Progenitor cell of endocrine pancreas (in vitro differentiated cells): ENCODE data around the gene CAPN12. TPM values are rescaled to one million over a fixed set of nuclear protein-coding genes. Genes with fewer than 3 reads are reported as not detected.
"Not testable (repeated sequence)": the region's sequence is repeated elsewhere in the genome, so short reads cannot be mapped to it uniquely, and the experiment has no call there.

Experiments used
- DNase-seq: peaks from one replicate; pipeline ENCODE4 v3.0.0; 2021; ENCODE audit warnings: low spot score; ENCODE audit not compliant: unreplicated experiment
- H3K27ac Mint-ChIP-seq: 2 replicates; pipeline ENCODE4 v1.8.0; 2021; ENCODE audit warnings: mild to moderate bottlenecking, moderate library complexity, mixed read lengths
- H3K27me3 Mint-ChIP-seq: 2 replicates; pipeline ENCODE4 v1.8.0; 2021; ENCODE audit warnings: mixed read lengths
- H3K36me3 Mint-ChIP-seq: 2 replicates; pipeline ENCODE4 v1.8.0; 2022; ENCODE audit warnings: mixed read lengths; ENCODE audit not compliant: insufficient read depth
- H3K4me1 Mint-ChIP-seq: 2 replicates; pipeline ENCODE4 v1.8.0; 2021; ENCODE audit warnings: low read depth, mixed read lengths
- H3K4me3 Mint-ChIP-seq: 2 replicates; pipeline ENCODE4 v1.8.0; 2021; ENCODE audit warnings: low read depth, mild to moderate bottlenecking, moderate library complexity, mixed read lengths
- H3K9me3 Mint-ChIP-seq: 2 replicates; pipeline ENCODE4 v1.8.0; 2021; ENCODE audit warnings: low read depth, mixed read lengths
- total RNA-seq: library from RNA; stranded (reverse); gene quantifications from 2 replicates; pipeline ENCODE4 v1.2.1, GENCODE V29; 2021
- TF ChIP-seq, protein P1 (sequence below): fragments of 200-600 bp; sonication (generic); IDR thresholded peaks from one replicate; pipeline ENCODE4 v1.5.0; 2021; ENCODE audit warnings: antibody characterized with exemption, mild to moderate bottlenecking; ENCODE audit not compliant: unreplicated experiment

CAPN12 gene
- total RNA-seq, 1 donor from 2014 or later: 4.1 TPM

DNA sequence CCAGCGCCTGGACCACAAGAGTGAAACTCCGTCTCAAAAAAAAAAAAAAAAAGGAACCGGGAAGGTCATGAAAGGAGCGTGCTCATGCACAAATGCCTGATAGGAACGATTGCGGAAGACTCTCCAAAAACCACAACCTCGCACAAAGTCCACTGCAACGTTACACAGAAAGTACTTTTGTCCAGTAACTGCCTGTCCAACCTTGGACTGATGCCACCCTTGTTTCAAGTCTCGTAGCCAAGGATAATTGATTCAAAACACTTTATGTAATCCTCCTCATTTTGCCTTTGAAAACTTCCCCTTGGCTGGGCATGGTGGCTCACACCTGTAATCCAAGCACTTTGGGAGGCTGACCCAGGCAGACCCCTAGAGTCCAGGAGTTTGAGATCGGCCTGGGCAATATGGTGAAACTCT lies 15.3 kb upstream of the CAPN12 start:
- Mint-ChIP-seq H3K36me3 (no peaks in the 10 kb centered on the region), H3K9me3 (no peaks in the 10 kb centered on the region), H3K27ac (no peak overlapping the region), H3K4me3 (no peak overlapping the region), H3K4me1 (no peaks in the 10 kb centered on the region), H3K27me3 (no peaks in the 10 kb centered on the region)
- TF ChIP-seq, protein P1, sequence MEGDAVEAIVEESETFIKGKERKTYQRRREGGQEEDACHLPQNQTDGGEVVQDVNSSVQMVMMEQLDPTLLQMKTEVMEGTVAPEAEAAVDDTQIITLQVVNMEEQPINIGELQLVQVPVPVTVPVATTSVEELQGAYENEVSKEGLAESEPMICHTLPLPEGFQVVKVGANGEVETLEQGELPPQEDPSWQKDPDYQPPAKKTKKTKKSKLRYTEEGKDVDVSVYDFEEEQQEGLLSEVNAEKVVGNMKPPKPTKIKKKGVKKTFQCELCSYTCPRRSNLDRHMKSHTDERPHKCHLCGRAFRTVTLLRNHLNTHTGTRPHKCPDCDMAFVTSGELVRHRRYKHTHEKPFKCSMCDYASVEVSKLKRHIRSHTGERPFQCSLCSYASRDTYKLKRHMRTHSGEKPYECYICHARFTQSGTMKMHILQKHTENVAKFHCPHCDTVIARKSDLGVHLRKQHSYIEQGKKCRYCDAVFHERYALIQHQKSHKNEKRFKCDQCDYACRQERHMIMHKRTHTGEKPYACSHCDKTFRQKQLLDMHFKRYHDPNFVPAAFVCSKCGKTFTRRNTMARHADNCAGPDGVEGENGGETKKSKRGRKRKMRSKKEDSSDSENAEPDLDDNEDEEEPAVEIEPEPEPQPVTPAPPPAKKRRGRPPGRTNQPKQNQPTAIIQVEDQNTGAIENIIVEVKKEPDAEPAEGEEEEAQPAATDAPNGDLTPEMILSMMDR: no peak
- DNase-seq: no peak

DNA sequence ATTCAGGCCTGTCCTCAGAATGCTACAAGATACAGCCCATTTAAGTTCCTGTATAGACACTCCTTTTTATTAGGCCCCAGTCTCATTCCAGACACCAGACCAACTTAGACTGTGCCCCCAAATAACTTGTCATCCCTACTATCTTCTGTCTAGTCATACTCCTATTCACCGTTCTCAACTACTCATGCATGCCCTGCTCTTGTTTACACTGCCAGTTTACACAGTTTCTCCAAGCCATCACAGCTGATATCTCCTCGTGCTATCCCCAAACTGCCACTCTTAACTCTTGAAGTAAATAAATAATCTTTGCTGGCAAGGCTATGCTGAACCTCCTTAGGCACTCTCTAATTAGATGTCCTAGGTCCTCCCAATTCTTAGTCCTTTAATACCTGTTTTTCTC lies 9.9 kb upstream of the CAPN12 start:
- H3K4me3 Mint-ChIP-seq, H3K4me1 Mint-ChIP-seq, H3K36me3 Mint-ChIP-seq, H3K27ac Mint-ChIP-seq, DNase-seq, H3K9me3 Mint-ChIP-seq: not testable (repeated sequence)
- H3K27me3 Mint-ChIP-seq: peaks cover 15% of the 10 kb centered on the region

DNA sequence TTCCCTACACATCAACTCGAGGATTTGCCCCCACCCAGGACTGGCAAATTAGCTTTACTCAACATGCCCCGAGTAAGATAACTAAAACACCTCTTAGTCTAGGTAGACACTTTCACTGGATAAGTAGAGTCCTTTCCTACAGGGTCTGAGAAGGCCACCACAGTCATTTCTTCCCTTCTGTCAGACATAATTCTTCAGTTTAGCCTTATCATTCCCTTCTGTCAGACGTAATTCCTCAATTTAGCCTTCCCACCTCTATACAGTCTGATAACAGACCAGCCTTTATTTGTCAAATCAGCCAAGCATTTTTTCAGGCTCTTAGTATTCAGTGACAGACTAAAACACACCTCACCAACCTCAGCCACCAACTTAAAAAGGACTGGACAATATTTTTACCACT lies 9.5 kb upstream of the CAPN12 start:
- peaks cover 15% of the 10 kb centered on the region for H3K27me3 Mint-ChIP-seq
- not testable (repeated sequence) for DNase-seq, H3K36me3 Mint-ChIP-seq, H3K9me3 Mint-ChIP-seq, H3K4me1 Mint-ChIP-seq, H3K27ac Mint-ChIP-seq, H3K4me3 Mint-ChIP-seq

DNA sequence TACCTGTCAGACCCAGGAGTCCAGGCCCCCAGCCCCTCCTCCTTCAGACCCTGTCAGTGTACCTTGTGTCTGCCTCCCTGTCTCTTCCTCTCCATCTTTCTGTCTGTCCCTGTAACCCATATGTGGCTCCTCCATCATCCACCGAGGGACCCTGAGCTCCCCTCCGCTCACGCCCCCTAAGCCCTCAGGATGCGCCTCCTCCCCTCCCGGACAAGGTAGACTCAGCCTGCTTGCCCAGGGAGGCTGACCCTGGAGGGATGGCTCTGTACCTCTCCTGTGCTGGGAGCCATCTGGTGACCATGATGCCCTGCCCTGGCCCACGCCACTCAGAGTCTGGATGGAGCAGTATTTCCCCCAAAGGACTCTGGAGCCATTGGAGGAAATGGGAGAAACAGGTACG lies 1.0 kb upstream of the CAPN12 start:
- peaks cover 5% of the 10 kb centered on the region for H3K27me3 Mint-ChIP-seq
- no peak overlapping the region for H3K27ac Mint-ChIP-seq
- TF ChIP-seq, protein P1: no peak
- H3K4me3 Mint-ChIP-seq: no peak overlapping the region
- no peaks in the 10 kb centered on the region for H3K9me3 Mint-ChIP-seq
- no peaks in the 10 kb centered on the region for H3K4me1 Mint-ChIP-seq
- no peaks in the 10 kb centered on the region for H3K36me3 Mint-ChIP-seq
- no peak for DNase-seq

DNA sequence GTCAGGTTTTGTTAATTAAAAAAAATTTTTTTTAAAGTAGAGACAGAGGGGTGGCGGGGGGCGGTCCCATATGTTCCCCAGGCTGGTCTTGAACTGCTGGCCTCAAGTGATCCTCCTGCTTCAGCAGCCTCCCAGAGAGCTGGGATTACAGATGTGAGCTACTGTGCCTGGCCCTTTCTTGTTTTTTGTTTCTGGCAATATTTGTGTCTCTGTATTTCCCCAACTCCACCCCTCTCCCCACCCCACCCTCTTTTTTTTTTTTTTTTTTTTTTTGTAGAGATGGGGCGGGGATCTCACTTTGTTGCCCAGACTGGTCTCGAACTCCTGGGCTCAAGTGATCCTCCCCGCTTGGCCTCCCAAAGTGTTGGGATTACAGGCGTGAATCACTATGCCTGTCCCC lies 600 bp upstream of the CAPN12 start:
- Mint-ChIP-seq H3K9me3 (no peaks in the 10 kb centered on the region), H3K36me3 (no peaks in the 10 kb centered on the region), H3K4me3 (no peak overlapping the region), H3K27ac (no peak overlapping the region), H3K4me1 (no peaks in the 10 kb centered on the region), H3K27me3 (peaks cover under 1% of the 10 kb centered on the region)
- TF ChIP-seq, protein P1: no peak
- DNase-seq: no peak

DNA sequence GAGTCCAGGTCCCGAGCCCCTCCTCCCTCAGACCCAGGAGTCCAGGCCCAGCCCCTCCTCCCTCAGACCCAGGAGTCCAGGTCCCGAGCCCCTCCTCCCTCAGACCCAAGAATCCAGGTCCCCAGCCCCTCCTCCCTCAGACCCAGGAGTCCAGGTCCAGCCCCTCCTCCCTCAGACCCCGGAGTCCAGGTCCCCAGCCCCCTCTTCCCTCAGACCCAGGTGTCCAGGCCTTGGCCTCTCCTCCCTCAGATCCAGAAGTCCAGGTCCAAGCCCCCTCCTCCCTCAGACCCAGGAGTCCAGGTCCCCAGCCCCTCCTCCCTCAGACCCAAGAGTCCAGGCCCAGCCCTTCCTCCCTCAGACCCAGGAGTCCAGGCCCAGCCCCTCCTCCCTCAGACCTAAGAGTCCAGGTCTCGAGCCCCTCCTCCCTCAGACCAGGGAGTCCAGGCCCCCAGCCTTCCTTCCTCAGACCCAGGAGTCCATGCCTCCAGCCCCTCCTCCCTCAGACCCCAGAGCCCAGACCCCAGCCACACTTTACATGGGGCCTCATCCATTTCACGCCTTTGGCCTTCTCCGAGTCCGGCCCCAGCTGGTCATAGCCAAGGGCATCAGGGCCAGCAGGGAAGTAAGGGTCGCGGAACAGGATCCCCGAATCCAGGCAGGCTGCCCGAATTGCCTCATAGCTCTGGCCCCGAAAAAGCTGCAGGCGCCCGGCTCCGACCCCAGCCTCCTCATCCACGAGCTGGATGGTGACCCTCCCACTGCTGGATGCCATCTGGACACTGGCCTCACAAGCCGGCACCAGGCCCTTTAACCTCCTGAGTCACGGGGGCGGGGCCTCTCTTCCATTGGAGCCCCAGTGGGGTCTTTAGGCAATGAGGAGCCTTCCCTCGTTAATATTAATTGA lies 628 bp downstream of the CAPN12 start:
- Mint-ChIP-seq H3K9me3 (no peaks in the 10 kb centered on the region), H3K4me3 (no peak overlapping the region), H3K4me1 (no peaks in the 10 kb centered on the region), H3K36me3 (no peaks in the 10 kb centered on the region), H3K27ac (no peak overlapping the region), H3K27me3 (peaks cover 3% of the 10 kb centered on the region)
- DNase-seq: no peak
- TF ChIP-seq, protein P1: no peak
